ENCODE data around the gene TSPAN6.

- no peak for TF ChIP-seq MTF2 (CRISPR knock-in tag; IDR thresholded peaks at IDR 0.05; ENCODE audit: borderline replicate concordance)
- no peak for TF ChIP-seq SMC3 (IDR thresholded peaks at IDR 0.05; ENCODE audit: low read length)
- TF ChIP-seq RNF219 (CRISPR knock-in tag; IDR thresholded peaks at IDR 0.05), result no peak
- TF ChIP-seq ZBTB46 (CRISPR knock-in tag; IDR thresholded peaks at IDR 0.05; ENCODE audit: borderline replicate concordance), result no peak
- TF ChIP-seq BCL3 (CRISPR knock-in tag; IDR thresholded peaks at IDR 0.05), result no peak
- no peak for TF ChIP-seq ZNF292 (CRISPR knock-in tag; IDR thresholded peaks at IDR 0.05; ENCODE audit: borderline replicate concordance, low read depth)
- no peak for TF ChIP-seq CSRNP2 (CRISPR knock-in tag; conservative IDR thresholded peaks at IDR 0.05; ENCODE audit: low read depth)
- TF ChIP-seq MYC (CRISPR knock-in tag; IDR thresholded peaks at IDR 0.05; ENCODE audit: borderline replicate concordance), result no peak
Measured at GRCh38 chrX:100652266-100652665, 15.7 kb upstream of the TSPAN6 start.

Measured in HepG2 (cell line).